Mesenchymal stem cell (in vitro differentiated cells and primary cell): Measurements from ENCODE around the gene TMEM269.

Experiments
- DNase-seq: peaks from one replicate; pipeline ENCODE4 v3.0.0-alpha.2; 2013
- H2AFZ ChIP-seq: one replicate; pipeline ENCODE4 v1.6.1; 2013; ENCODE audit warnings: low read depth, mild to moderate bottlenecking, control low read depth, inconsistent platforms, low read length, moderate library complexity
- H2AK5ac ChIP-seq: 2 replicates; pipeline ENCODE4 v1.6.1; 2013; ENCODE audit warnings: low read length, moderate library complexity, mild to moderate bottlenecking, inconsistent platforms; ENCODE audit not compliant: severe bottlenecking
- H2BK120ac ChIP-seq: one replicate; pipeline ENCODE4 v1.6.1; 2013; ENCODE audit warnings: low read depth, mild to moderate bottlenecking, inconsistent platforms, low read length, moderate library complexity
- H2BK12ac ChIP-seq, 2 experiments: one replicate each; pipeline ENCODE4 v1.6.1; 2013; ENCODE audit warnings: inconsistent platforms in 2 of 2, low read length in 2 of 2, mild to moderate bottlenecking in 2 of 2, moderate library complexity in 2 of 2, control low read depth in 1 of 2
- H2BK15ac ChIP-seq: one replicate; pipeline ENCODE4 v1.6.1; 2013; ENCODE audit warnings: mild to moderate bottlenecking, low read depth, inconsistent platforms; ENCODE audit not compliant: poor library complexity, severe bottlenecking
- H2BK5ac ChIP-seq: 2 replicates; pipeline ENCODE4 v1.6.1; 2013; ENCODE audit warnings: low read depth, mild to moderate bottlenecking, low read length, control low read depth, inconsistent platforms; ENCODE audit not compliant: poor library complexity, severe bottlenecking
- H3K14ac ChIP-seq, 2 experiments: one replicate each; pipeline ENCODE4 v1.6.1; 2013; ENCODE audit warnings: inconsistent platforms in 2 of 2, low read length in 2 of 2, control low read depth in 1 of 2, mild to moderate bottlenecking in 1 of 2, moderate library complexity in 1 of 2
- H3K18ac ChIP-seq, 2 experiments: one replicate each; pipeline ENCODE4 v1.6.1; 2013; ENCODE audit warnings: inconsistent platforms in 2 of 2, low read length in 2 of 2, control low read depth in 1 of 2, low read depth in 1 of 2, mild to moderate bottlenecking in 1 of 2
- H3K23ac ChIP-seq, 2 experiments: one replicate each; pipeline ENCODE4 v1.6.1; 2013; ENCODE audit warnings: inconsistent platforms in 2 of 2, low read length in 2 of 2, mild to moderate bottlenecking in 2 of 2, moderate library complexity in 2 of 2, control low read depth in 1 of 2
- H3K27ac ChIP-seq: 2 replicates; pipeline ENCODE4 v1.5.1; 2013; ENCODE audit warnings: mild to moderate bottlenecking, moderate library complexity, low read length, control low read depth, inconsistent platforms; ENCODE audit not compliant: poor library complexity, severe bottlenecking
- H3K27me3 ChIP-seq, 2 experiments: 2 replicates each; pipeline versions ENCODE4 v1.6.1 to v1.7.0; 2013; ENCODE audit warnings: low read length in 2 of 2, mild to moderate bottlenecking in 2 of 2, moderate library complexity in 2 of 2, control low read depth in 1 of 2, inconsistent platforms in 1 of 2; ENCODE audit not compliant: control insufficient read depth in 1 of 2, insufficient read depth in 1 of 2
- H3K36me3 ChIP-seq, 2 experiments: 2 replicates each; pipeline versions ENCODE4 v1.6.1 to v1.7.0; 2013; ENCODE audit warnings: low read length in 2 of 2, control low read depth in 1 of 2, inconsistent platforms in 1 of 2, low read depth in 1 of 2, mild to moderate bottlenecking in 1 of 2; ENCODE audit not compliant: insufficient read depth in 2 of 2, control insufficient read depth in 1 of 2
- H3K4ac ChIP-seq, 2 experiments: one replicate each; pipeline ENCODE4 v1.6.1; 2013; ENCODE audit warnings: inconsistent platforms in 2 of 2, low read length in 2 of 2, mild to moderate bottlenecking in 2 of 2, moderate library complexity in 2 of 2, control low read depth in 1 of 2, low read depth in 1 of 2
- H3K4me1 ChIP-seq: 2 replicates; pipeline ENCODE4 v1.6.1; 2013; ENCODE audit warnings: low read depth, low read length, control low read depth; ENCODE audit not compliant: control insufficient read depth, insufficient read depth
- H3K4me2 ChIP-seq: 2 replicates; pipeline ENCODE4 v1.6.1; 2013; ENCODE audit warnings: low read length, mild to moderate bottlenecking, inconsistent platforms; ENCODE audit not compliant: poor library complexity, severe bottlenecking
- H3K4me3 ChIP-seq, 2 experiments: 2 replicates each; pipeline versions ENCODE4 v1.5.1 to v1.7.0; 2013; ENCODE audit warnings: low read length in 2 of 2, mild to moderate bottlenecking in 2 of 2, control low read depth in 1 of 2, low read depth in 1 of 2; ENCODE audit not compliant: insufficient read depth in 1 of 2
- H3K79me1 ChIP-seq: replicated peaks from 2 replicates; pipeline ENCODE4 v1.6.1; 2013; ENCODE audit warnings: mild to moderate bottlenecking, control low read depth, low read length, inconsistent platforms; ENCODE audit not compliant: poor library complexity, severe bottlenecking
- H3K9ac ChIP-seq: 2 replicates; pipeline ENCODE4 v1.7.0; 2013; ENCODE audit warnings: mild to moderate bottlenecking, low read length, moderate library complexity
- H3K9me3 ChIP-seq: 2 replicates; pipeline ENCODE4 v1.7.0; 2013; ENCODE audit warnings: mild to moderate bottlenecking, low read length; ENCODE audit not compliant: control insufficient read depth
- H4K8ac ChIP-seq: one replicate; pipeline ENCODE4 v1.6.1; 2013; ENCODE audit warnings: inconsistent platforms, mild to moderate bottlenecking, low read length, moderate library complexity
- H4K91ac ChIP-seq: one replicate; pipeline ENCODE4 v1.6.1; 2013; ENCODE audit warnings: mild to moderate bottlenecking, low read length, inconsistent platforms
- WGBS: methylation state at CpG from one replicate; pipeline ENCODE4 v1.1.7; 2013; ENCODE audit warnings: mixed read lengths; 5-methylcytosine and 5-hydroxymethylcytosine counted together

The TMEM269 gene

DNA sequence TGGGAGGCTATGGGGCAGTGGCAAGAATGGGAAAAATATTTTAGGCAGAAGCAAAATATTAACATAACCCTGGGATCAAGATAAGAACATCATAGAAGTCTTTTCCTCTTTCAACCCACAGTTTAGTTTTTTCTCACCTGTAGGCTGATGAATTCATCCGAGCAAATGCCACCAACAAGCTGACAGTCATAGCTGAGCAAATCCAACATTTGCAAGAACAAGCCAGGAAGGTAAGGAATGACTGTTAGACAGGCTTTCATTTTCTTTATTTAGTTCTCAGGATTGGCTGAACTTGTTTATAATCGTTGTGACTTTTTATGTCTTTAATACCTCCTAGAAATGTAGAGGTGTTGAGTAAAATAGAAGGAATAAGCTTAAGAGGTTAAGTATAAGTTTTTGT is 11.4 kb upstream of the TMEM269 start:
- H2BK12ac ChIP-seq: no peak overlapping the region
- no peak overlapping the region for H2AK5ac ChIP-seq
- WGBS: 88% methylated on average over 2 of the region's 2 CpGs
- H3K4me2 ChIP-seq: no peak overlapping the region
- DNase-seq: no peak
- no peak overlapping the region for H3K4ac ChIP-seq
- H3K4me1 ChIP-seq: no peaks in the 10 kb centered on the region
- no peak overlapping the region for H3K9ac ChIP-seq
- no peak overlapping the region for H3K27ac ChIP-seq
- no peak overlapping the region for H4K8ac ChIP-seq
- no peak overlapping the region for H3K14ac ChIP-seq
- H3K23ac ChIP-seq: no peak overlapping the region
- H3K27me3 ChIP-seq: no peaks in the 10 kb centered on the region
- peaks cover 18 to 54% of the 10 kb centered on the region in 2 experiments for H3K36me3 ChIP-seq
- no peak overlapping the region for H3K4me3 ChIP-seq
- no peak overlapping the region for H2BK120ac ChIP-seq
- peaks cover 20% of the 10 kb centered on the region for H3K79me1 ChIP-seq
- H3K9me3 ChIP-seq: no peaks in the 10 kb centered on the region
- H3K18ac ChIP-seq: no peak overlapping the region
- H2AFZ ChIP-seq: no peak overlapping the region
- no peak overlapping the region for H2BK15ac ChIP-seq
- no peak overlapping the region for H2BK5ac ChIP-seq
- H4K91ac ChIP-seq: no peak overlapping the region

DNA sequence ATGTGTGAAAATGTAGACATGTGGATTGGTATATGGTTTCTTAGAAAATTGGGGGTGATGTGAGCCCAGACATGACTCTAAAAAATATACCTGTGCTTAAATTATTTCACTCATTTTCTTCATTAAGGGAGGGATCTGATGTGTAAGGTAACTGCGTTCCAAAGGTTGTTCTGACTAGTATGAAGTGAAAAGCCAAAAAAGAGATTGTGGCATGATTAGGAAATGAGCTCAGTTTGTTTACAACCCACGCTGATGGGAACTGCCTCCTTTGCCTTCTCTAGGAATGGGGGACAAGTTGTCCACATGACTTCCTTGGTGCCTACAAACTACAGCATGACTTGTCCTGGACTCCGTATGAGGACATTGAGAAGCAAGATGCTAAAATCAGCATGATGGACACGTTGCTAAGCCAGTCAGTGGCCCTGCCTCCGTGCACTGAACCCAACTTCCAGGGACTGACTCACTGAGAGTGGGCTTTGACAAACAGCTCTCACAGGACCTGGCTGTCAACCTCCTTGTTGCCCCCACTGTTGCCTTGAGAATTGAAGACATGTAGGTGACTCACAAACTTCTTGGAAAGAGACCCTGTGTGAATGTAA is 9.8 kb upstream of the TMEM269 start:
- no peak for DNase-seq
- H3K27me3 ChIP-seq: no peaks in the 10 kb centered on the region
- WGBS: 79% methylated on average over 5 of the region's 5 CpGs
- no peak overlapping the region for H2BK12ac ChIP-seq
- no peak overlapping the region for H2BK120ac ChIP-seq
- H3K4me3 ChIP-seq: no peak overlapping the region
- no peak overlapping the region for H3K14ac ChIP-seq
- no peaks in the 10 kb centered on the region for H3K9me3 ChIP-seq
- peaks cover 18 to 64% of the 10 kb centered on the region in 2 experiments for H3K36me3 ChIP-seq
- H4K91ac ChIP-seq: no peak overlapping the region
- H3K79me1 ChIP-seq: peaks cover 18% of the 10 kb centered on the region
- no peak overlapping the region for H2BK5ac ChIP-seq
- H3K27ac ChIP-seq: no peak overlapping the region
- H2AFZ ChIP-seq: no peak overlapping the region
- H2BK15ac ChIP-seq: no peak overlapping the region
- no peak overlapping the region for H3K4me2 ChIP-seq
- no peak overlapping the region for H3K9ac ChIP-seq
- H4K8ac ChIP-seq: no peak overlapping the region
- no peak overlapping the region for H3K18ac ChIP-seq
- H2AK5ac ChIP-seq: no peak overlapping the region
- no peaks in the 10 kb centered on the region for H3K4me1 ChIP-seq
- no peak overlapping the region for H3K4ac ChIP-seq
- no peak overlapping the region for H3K23ac ChIP-seq

- H2BK12ac ChIP-seq: no peak overlapping the region
- no peak overlapping the region for H2BK120ac ChIP-seq
- H2BK15ac ChIP-seq: no peak overlapping the region
- no peak overlapping the region for H2AFZ ChIP-seq
- 97% methylated on average over 6 of the region's 6 CpGs for WGBS
- no peak overlapping the region for H3K4me3 ChIP-seq
- no peak overlapping the region for H4K8ac ChIP-seq
- no peaks in the 10 kb centered on the region for H3K4me1 ChIP-seq
- no peaks in the 10 kb centered on the region for H3K27me3 ChIP-seq
- H3K14ac ChIP-seq: no peak overlapping the region
- peaks cover 20% of the 10 kb centered on the region for H3K79me1 ChIP-seq
- no peak overlapping the region for H3K4me2 ChIP-seq
- no peak overlapping the region for H3K18ac ChIP-seq
- no peaks in the 10 kb centered on the region for H3K9me3 ChIP-seq
- H3K23ac ChIP-seq: no peak overlapping the region
- no peak for DNase-seq
- H2BK5ac ChIP-seq: no peak overlapping the region
- peaks cover 18 to 73% of the 10 kb centered on the region in 2 experiments for H3K36me3 ChIP-seq
- H3K9ac ChIP-seq: no peak overlapping the region
- no peak overlapping the region for H3K27ac ChIP-seq
- H4K91ac ChIP-seq: no peak overlapping the region
- no peak overlapping the region for H2AK5ac ChIP-seq
- H3K4ac ChIP-seq: no peak overlapping the region
Measured at GRCh38 chr1:42776502-42776901, 8.3 kb upstream of the TMEM269 start.

DNA sequence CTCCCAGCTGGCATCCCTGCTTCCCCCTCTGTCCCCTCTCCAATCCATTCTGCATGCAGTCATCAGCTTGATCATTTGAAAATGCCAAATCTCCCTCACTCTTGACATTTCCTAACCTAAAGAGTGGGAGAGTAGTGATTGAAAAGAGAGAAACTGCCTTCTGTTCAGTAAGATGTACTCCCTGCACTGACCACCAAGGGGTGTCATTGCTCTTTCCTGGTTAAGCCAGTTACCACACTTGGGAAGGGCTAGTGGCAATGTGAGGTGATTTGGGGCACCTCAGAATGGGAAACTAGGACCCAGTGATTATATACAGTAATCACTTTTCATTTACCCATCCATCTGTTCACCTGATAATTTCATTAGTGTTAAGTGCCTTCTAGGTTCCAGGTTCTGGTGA is 6.9 kb upstream of the TMEM269 start:
- H2BK120ac ChIP-seq: no peak overlapping the region
- no peak overlapping the region for H3K18ac ChIP-seq
- no peaks in the 10 kb centered on the region for H3K27me3 ChIP-seq
- H3K4me1 ChIP-seq: no peaks in the 10 kb centered on the region
- H2BK15ac ChIP-seq: no peak overlapping the region
- no peak overlapping the region for H3K4ac ChIP-seq
- DNase-seq: peak; percentile 47
- H2AK5ac ChIP-seq: no peak overlapping the region
- peaks cover 15% of the 10 kb centered on the region for H3K79me1 ChIP-seq
- H2BK5ac ChIP-seq: no peak overlapping the region
- no peak overlapping the region for H3K27ac ChIP-seq
- H3K9me3 ChIP-seq: no peaks in the 10 kb centered on the region
- H3K23ac ChIP-seq: no peak overlapping the region
- H3K14ac ChIP-seq: no peak overlapping the region
- no peak overlapping the region for H3K4me3 ChIP-seq
- no peak overlapping the region for H3K4me2 ChIP-seq
- H3K36me3 ChIP-seq: peaks cover 21 to 78% of the 10 kb centered on the region in 2 experiments
- no peak overlapping the region for H4K91ac ChIP-seq
- H2BK12ac ChIP-seq: no peak overlapping the region
- no peak overlapping the region for H2AFZ ChIP-seq
- H4K8ac ChIP-seq: no peak overlapping the region
- H3K9ac ChIP-seq: no peak overlapping the region
